ENCODE data around the gene CCRL2. TPM values are rescaled to one million over a fixed set of nuclear protein-coding genes. Genes with fewer than 3 reads are reported as not detected.
"Not testable (repeated sequence)": the region's sequence is repeated elsewhere in the genome, so short reads cannot be mapped to it uniquely, and the experiment has no call there.

The CCRL2 gene
- total RNA-seq, 1 donor: 0.72 TPM

DNA sequence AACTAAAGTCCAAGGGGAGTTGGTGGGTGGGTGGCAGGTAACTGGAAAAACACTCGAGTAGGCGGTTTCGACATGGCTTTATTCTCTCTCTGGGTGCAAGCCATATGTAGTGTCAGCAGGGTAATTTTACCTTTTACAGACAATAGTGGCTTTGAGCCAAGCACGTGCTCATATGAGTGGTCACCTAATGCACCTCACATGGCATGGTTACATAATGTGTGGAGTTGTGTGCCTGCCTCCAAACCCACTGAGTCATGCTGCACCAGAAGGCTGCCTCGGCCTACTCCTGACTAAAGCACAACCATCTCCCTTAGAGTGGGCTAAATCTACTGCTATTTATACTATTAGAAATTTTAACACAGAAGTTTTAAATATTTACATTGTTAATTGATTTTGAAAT is 16.5 kb downstream of the CCRL2 start:
- no peak for DNase-seq (ENCODE audit: insufficient read length, low spot score, missing footprints)
- no peak overlapping the region for H3K4me3 ChIP-seq (ENCODE audit: insufficient read depth, low read length)
- H3K27me3 ChIP-seq (ENCODE audit: insufficient read depth, low read length): peaks cover 1% of the 10 kb centered on the region
- no peaks in the 10 kb centered on the region for H4K20me1 ChIP-seq (ENCODE audit: insufficient read depth, low read length)
- no peaks in the 10 kb centered on the region for H3K4me1 ChIP-seq (ENCODE audit: insufficient read depth, low read length)
- no peaks in the 10 kb centered on the region for H3K36me3 ChIP-seq (ENCODE audit: insufficient read depth, low read length)
- H3K4me2 ChIP-seq (ENCODE audit: insufficient read depth, low read length): no peak overlapping the region
- no peak overlapping the region for H2AFZ ChIP-seq (ENCODE audit: low read length)
- no peaks in the 10 kb centered on the region for H3K9me3 ChIP-seq (ENCODE audit: low read depth, low read length)
- no peaks in the 10 kb centered on the region for H3K79me2 ChIP-seq (ENCODE audit: insufficient read depth, low read length)
- no peak overlapping the region for H3K27ac ChIP-seq (ENCODE audit: low read depth, low read length)
- TF ChIP-seq, protein P1, sequence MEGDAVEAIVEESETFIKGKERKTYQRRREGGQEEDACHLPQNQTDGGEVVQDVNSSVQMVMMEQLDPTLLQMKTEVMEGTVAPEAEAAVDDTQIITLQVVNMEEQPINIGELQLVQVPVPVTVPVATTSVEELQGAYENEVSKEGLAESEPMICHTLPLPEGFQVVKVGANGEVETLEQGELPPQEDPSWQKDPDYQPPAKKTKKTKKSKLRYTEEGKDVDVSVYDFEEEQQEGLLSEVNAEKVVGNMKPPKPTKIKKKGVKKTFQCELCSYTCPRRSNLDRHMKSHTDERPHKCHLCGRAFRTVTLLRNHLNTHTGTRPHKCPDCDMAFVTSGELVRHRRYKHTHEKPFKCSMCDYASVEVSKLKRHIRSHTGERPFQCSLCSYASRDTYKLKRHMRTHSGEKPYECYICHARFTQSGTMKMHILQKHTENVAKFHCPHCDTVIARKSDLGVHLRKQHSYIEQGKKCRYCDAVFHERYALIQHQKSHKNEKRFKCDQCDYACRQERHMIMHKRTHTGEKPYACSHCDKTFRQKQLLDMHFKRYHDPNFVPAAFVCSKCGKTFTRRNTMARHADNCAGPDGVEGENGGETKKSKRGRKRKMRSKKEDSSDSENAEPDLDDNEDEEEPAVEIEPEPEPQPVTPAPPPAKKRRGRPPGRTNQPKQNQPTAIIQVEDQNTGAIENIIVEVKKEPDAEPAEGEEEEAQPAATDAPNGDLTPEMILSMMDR (IDR thresholded peaks at IDR 0.05; ENCODE audit: extremely low read depth, low read depth, low read length): no peak

DNA sequence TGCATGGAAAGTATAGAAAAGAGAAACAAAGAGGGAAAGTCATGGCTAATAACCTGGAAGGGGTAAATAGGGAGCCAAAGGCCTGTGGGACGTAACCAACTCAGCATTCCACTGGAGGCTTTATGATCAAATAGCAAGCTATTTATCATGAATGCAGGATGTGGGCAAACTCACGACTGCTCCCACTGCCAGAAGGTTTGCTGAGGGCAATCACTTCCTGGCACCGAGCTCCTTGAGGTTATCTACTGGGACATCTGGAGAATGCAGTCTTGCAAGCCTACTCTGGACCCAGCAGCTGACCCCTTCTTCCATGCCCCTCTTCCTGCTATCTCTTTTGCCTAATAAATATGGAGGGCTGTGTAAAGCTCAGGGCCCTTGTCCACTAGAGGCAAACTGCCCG is 19.4 kb downstream of the CCRL2 start:
- DNase-seq (ENCODE audit: insufficient read length, low spot score, missing footprints); H3K27me3 ChIP-seq (ENCODE audit: insufficient read depth, low read length); H3K9me3 ChIP-seq (ENCODE audit: low read depth, low read length); H3K36me3 ChIP-seq (ENCODE audit: insufficient read depth, low read length); H3K4me2 ChIP-seq (ENCODE audit: insufficient read depth, low read length); H3K4me1 ChIP-seq (ENCODE audit: insufficient read depth, low read length); H3K79me2 ChIP-seq (ENCODE audit: insufficient read depth, low read length); H3K27ac ChIP-seq (ENCODE audit: low read depth, low read length); H2AFZ ChIP-seq (ENCODE audit: low read length); H4K20me1 ChIP-seq (ENCODE audit: insufficient read depth, low read length); H3K4me3 ChIP-seq (ENCODE audit: insufficient read depth, low read length): not testable (repeated sequence)

DNA sequence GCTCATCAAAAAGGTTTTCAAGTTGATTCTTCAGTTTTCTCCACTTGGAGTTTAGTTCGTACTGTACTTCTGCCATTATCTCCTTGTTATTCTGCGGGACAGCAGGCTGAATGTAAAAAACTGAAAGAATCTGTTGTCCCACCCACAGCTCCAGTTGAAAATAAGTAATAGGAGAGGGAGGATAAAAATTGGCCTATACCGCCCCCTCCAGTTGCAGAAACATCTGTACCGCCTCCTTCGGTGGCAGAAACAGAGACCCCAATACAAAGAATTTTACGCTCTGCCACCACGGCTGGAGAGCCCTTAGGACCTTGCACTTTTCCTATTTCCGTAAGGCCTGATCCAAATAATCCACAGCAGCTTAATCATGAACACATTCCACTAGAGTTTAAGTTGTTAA is 20.3 kb downstream of the CCRL2 start:
- H3K9me3 ChIP-seq (ENCODE audit: low read depth, low read length); H3K79me2 ChIP-seq (ENCODE audit: insufficient read depth, low read length); H3K27ac ChIP-seq (ENCODE audit: low read depth, low read length); H3K4me2 ChIP-seq (ENCODE audit: insufficient read depth, low read length); H3K4me1 ChIP-seq (ENCODE audit: insufficient read depth, low read length); H3K27me3 ChIP-seq (ENCODE audit: insufficient read depth, low read length); H3K4me3 ChIP-seq (ENCODE audit: insufficient read depth, low read length); DNase-seq (ENCODE audit: insufficient read length, low spot score, missing footprints); H2AFZ ChIP-seq (ENCODE audit: low read length); H3K36me3 ChIP-seq (ENCODE audit: insufficient read depth, low read length); H4K20me1 ChIP-seq (ENCODE audit: insufficient read depth, low read length): not testable (repeated sequence)

DNA sequence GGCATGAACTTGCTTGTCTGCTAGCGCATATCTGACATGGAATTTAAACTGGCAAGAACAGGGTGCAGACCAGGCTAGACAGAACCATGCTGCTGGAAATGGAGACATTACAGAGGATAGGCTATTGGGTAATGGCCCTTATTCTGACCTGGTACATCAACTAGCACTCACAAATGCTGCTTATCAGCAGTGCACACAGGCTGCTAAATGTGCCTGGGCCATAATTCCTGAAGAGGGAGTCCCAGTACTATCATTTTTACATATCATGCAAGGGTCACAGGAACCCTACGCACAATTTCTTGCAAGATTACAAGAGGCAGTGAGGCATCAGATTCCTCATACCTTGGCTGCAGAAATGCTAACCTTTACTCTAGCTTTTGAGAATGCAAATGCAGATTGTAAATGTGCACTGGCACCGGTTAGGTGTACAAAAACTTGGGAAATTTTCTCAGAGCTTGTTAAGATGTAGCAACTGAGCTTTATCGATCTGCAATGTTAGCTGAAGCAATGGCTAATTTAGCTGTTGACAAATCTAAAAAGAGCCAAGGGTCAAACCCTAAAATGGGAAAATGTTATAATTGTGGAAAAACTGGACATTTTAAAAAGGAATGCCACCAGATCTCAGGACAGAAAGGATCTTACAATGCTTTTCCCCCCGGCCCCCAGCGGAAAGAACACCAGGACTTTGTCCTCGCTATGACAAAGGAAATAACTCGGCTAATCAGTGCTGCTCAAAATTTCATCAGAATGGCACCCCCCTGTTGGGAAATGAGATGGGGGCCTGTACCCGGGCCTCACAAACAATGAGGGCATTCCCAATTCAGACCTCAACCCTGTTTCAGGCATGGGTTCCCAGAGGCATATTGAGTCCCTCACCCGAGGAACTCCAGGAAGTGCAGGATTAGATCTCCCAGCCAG is 21.1 kb downstream of the CCRL2 start:
- Histone ChIP-seq H3K36me3 (ENCODE audit: insufficient read depth, low read length) (no peaks in the 10 kb centered on the region), H3K4me3 (ENCODE audit: insufficient read depth, low read length) (no peak overlapping the region), H3K9me3 (ENCODE audit: low read depth, low read length) (no peaks in the 10 kb centered on the region), H2AFZ (ENCODE audit: low read length) (no peak overlapping the region), H3K79me2 (ENCODE audit: insufficient read depth, low read length) (no peaks in the 10 kb centered on the region), H3K27ac (ENCODE audit: low read depth, low read length) (no peak overlapping the region), H3K4me1 (ENCODE audit: insufficient read depth, low read length) (no peaks in the 10 kb centered on the region), H3K27me3 (ENCODE audit: insufficient read depth, low read length) (peaks cover 7% of the 10 kb centered on the region), H3K4me2 (ENCODE audit: insufficient read depth, low read length) (no peak overlapping the region), H4K20me1 (ENCODE audit: insufficient read depth, low read length) (no peaks in the 10 kb centered on the region)
- no peak for DNase-seq (ENCODE audit: insufficient read length, low spot score, missing footprints)
- TF ChIP-seq, protein P1 (IDR thresholded peaks at IDR 0.05; ENCODE audit: extremely low read depth, low read depth, low read length): no peak

DNA sequence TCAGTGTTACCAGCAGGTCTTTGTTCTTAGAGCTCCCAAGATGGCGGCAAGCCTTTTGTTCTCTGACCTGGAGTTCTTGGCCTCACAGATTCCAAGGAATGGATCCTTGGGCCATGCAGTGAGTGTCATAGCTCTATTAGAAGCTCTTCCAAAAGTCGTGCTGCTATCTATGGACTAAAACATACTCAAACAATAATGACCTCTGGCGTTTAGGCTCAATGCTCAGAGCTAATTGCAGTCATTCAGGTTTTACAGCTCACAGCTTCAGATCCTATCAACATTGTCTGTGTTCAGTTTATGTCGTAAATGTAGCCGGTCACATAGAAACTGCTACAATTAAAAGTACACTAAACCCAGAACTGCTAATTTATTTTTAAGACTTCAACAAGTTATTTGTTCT is 22.2 kb downstream of the CCRL2 start:
- no peak overlapping the region for H2AFZ ChIP-seq (ENCODE audit: low read length)
- no peaks in the 10 kb centered on the region for H3K79me2 ChIP-seq (ENCODE audit: insufficient read depth, low read length)
- H3K4me3 ChIP-seq (ENCODE audit: insufficient read depth, low read length): no peak overlapping the region
- no peaks in the 10 kb centered on the region for H3K4me1 ChIP-seq (ENCODE audit: insufficient read depth, low read length)
- TF ChIP-seq, protein P1 (IDR thresholded peaks at IDR 0.05; ENCODE audit: extremely low read depth, low read depth, low read length): no peak
- no peak overlapping the region for H3K27ac ChIP-seq (ENCODE audit: low read depth, low read length)
- no peaks in the 10 kb centered on the region for H3K36me3 ChIP-seq (ENCODE audit: insufficient read depth, low read length)
- peaks cover 7% of the 10 kb centered on the region for H3K27me3 ChIP-seq (ENCODE audit: insufficient read depth, low read length)
- H3K9me3 ChIP-seq (ENCODE audit: low read depth, low read length): no peaks in the 10 kb centered on the region
- H4K20me1 ChIP-seq (ENCODE audit: insufficient read depth, low read length): no peaks in the 10 kb centered on the region
- no peak overlapping the region for H3K4me2 ChIP-seq (ENCODE audit: insufficient read depth, low read length)
- no peak for DNase-seq (ENCODE audit: insufficient read length, low spot score, missing footprints)

All from osteoblast (primary cell).